Central memory CD8-positive, alpha-beta T cell (primary cell): ENCODE results near the gene TNIP2.

ENCODE experiments used
- ATAC-seq: fragments of 150-1000 bp; cut with Tn5 transposase; replicated peaks from 2 replicates; pipeline ENCODE4 v1.10.0; 2022; ENCODE audit warnings: mild to moderate bottlenecking, moderate FRiP score, moderate number of reproducible peaks; ENCODE audit not compliant: poor library complexity, severe bottlenecking; ENCODE audit errors: extremely low read depth
- DNase-seq, 2 donors: peaks; one replicate each; pipeline ENCODE4 v3.0.0; 2021; ENCODE audit warnings: low spot score in 2 of 2
- H3K27ac Mint-ChIP-seq: one replicate; pipeline ENCODE4 v1.8.0; 2022; ENCODE audit warnings: low read depth, mild to moderate bottlenecking, moderate library complexity, mixed read lengths
- H3K27me3 Mint-ChIP-seq: one replicate; pipeline ENCODE4 v1.8.0; 2022; ENCODE audit warnings: mixed read lengths
- H3K36me3 Mint-ChIP-seq: one replicate; pipeline ENCODE4 v1.8.0; 2022; ENCODE audit warnings: mild to moderate bottlenecking, moderate library complexity, mixed read lengths; ENCODE audit not compliant: insufficient read depth
- H3K4me1 Mint-ChIP-seq: one replicate; pipeline ENCODE4 v1.8.0; 2022; ENCODE audit warnings: mixed read lengths
- H3K4me3 Mint-ChIP-seq: one replicate; pipeline ENCODE4 v1.8.0; 2022; ENCODE audit warnings: mild to moderate bottlenecking, moderate library complexity, mixed read lengths
- H3K9me3 Mint-ChIP-seq: one replicate; pipeline ENCODE4 v1.8.0; 2022; ENCODE audit warnings: mixed read lengths

TNIP2 gene

GRCh38 chr4:2790583-2791517, 34.7 kb upstream of the TNIP2 start:
- H3K9me3 Mint-ChIP-seq: no peaks in the 10 kb centered on the region
- DNase-seq: no peak
- peak overlapping the region; percentile 47 for H3K27ac Mint-ChIP-seq
- no peaks in the 10 kb centered on the region for H3K27me3 Mint-ChIP-seq
- H3K4me3 Mint-ChIP-seq: no peak overlapping the region
- ATAC-seq: no peak
- H3K4me1 Mint-ChIP-seq: peaks cover 59% of the 10 kb centered on the region
- H3K36me3 Mint-ChIP-seq: peaks cover 2% of the 10 kb centered on the region

- Mint-ChIP-seq H3K4me3 (no peak overlapping the region), H3K4me1 (peaks cover 62% of the 10 kb centered on the region)
Measured at GRCh38 chr4:2789793-2790582, 33.9 kb upstream of the TNIP2 start.

GRCh38 chr4:2789351-2789750, 33.2 kb upstream of the TNIP2 start:
- no peaks in the 10 kb centered on the region for H3K9me3 Mint-ChIP-seq
- H3K36me3 Mint-ChIP-seq: peaks cover 2% of the 10 kb centered on the region
- peak overlapping the region; percentile 13 for H3K4me3 Mint-ChIP-seq
- H3K27me3 Mint-ChIP-seq: no peaks in the 10 kb centered on the region
- peak overlapping the region; percentile 22 for H3K27ac Mint-ChIP-seq
- peaks cover 56% of the 10 kb centered on the region for H3K4me1 Mint-ChIP-seq
- DNase-seq: no peak
- ATAC-seq: no peak

More at GRCh38 chr4:2789793-2790582, 33.9 kb upstream of the TNIP2 start:
- DNase-seq (no peak), ATAC-seq (no peak)
- no peaks in the 10 kb centered on the region for H3K27me3 Mint-ChIP-seq
- H3K27ac Mint-ChIP-seq: peak overlapping the region; percentile 22
- H3K9me3 Mint-ChIP-seq: no peaks in the 10 kb centered on the region
- peaks cover 2% of the 10 kb centered on the region for H3K36me3 Mint-ChIP-seq

GRCh38 chr4:2788532-2789103, 32.5 kb upstream of the TNIP2 start:
- ATAC-seq: no peak
- H3K27ac Mint-ChIP-seq: peak overlapping the region; percentile 82

GRCh38 chr4:2788101-2788500, 32.0 kb upstream of the TNIP2 start:
- Mint-ChIP-seq H3K36me3 (peaks cover 2% of the 10 kb centered on the region), H3K9me3 (peaks cover 9% of the 10 kb centered on the region), H3K4me3 (peak overlapping the region; percentile 60), H3K27me3 (no peaks in the 10 kb centered on the region), H3K4me1 (peaks cover 53% of the 10 kb centered on the region), H3K27ac (peak overlapping the region; percentile 82)
- ATAC-seq (no peak), DNase-seq (no peak)

More at GRCh38 chr4:2788532-2789103, 32.5 kb upstream of the TNIP2 start:
- H3K36me3 Mint-ChIP-seq: peaks cover 2% of the 10 kb centered on the region
- no peak for DNase-seq
- peaks cover 5% of the 10 kb centered on the region for H3K9me3 Mint-ChIP-seq
- H3K4me3 Mint-ChIP-seq: no peak overlapping the region
- peaks cover 53% of the 10 kb centered on the region for H3K4me1 Mint-ChIP-seq
- no peaks in the 10 kb centered on the region for H3K27me3 Mint-ChIP-seq

GRCh38 chr4:2787230-2788100, 31.3 kb upstream of the TNIP2 start:
- peaks cover 2% of the 10 kb centered on the region for H3K36me3 Mint-ChIP-seq
- H3K4me1 Mint-ChIP-seq: peaks cover 53% of the 10 kb centered on the region
- peak in 1 of 2 donors; percentile 37 for DNase-seq
- peak overlapping the region; percentile 82 for H3K27ac Mint-ChIP-seq
- H3K9me3 Mint-ChIP-seq: peaks cover 9% of the 10 kb centered on the region
- peak overlapping the region; percentile 60 for H3K4me3 Mint-ChIP-seq
- H3K27me3 Mint-ChIP-seq: no peaks in the 10 kb centered on the region
- peak; percentile 74 for ATAC-seq

- DNase-seq (no peak), ATAC-seq (peak; percentile 4)
- peaks cover 9% of the 10 kb centered on the region for H3K9me3 Mint-ChIP-seq
- H3K27me3 Mint-ChIP-seq: no peaks in the 10 kb centered on the region
- peaks cover 2% of the 10 kb centered on the region for H3K36me3 Mint-ChIP-seq
- peak overlapping the region; percentile 82 for H3K27ac Mint-ChIP-seq
- peak overlapping the region; percentile 60 for H3K4me3 Mint-ChIP-seq
- H3K4me1 Mint-ChIP-seq: peaks cover 47% of the 10 kb centered on the region
Measured at GRCh38 chr4:2786794-2787229, 30.7 kb upstream of the TNIP2 start.

DNA sequence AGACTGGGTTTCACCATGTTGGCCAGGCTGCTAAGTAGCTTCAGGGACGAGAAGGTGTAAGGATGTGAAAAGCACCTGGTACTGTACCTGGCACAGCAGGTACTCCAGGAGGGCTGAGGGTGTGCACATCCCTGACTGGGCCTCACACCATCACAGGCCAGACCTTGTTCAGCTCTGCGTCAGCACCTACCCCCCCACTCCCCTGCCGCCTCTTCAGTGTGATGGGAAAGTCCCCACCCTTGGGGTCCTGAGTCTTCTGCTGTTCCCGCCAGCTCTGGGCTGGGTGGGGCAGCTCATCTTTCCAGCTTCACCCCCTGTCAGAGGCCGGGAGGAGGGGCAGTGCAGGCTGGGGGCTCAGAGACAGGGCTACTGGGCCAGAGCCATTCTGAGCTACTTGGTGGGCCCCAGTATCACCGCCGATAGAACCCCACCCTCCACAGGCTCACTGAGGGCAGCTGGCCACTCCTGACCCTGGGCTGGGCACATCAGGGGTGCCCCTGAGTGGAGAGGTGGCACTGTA, 30.1 kb upstream of the TNIP2 start:
- peak overlapping the region; percentile 60 for H3K4me3 Mint-ChIP-seq
- no peaks in the 10 kb centered on the region for H3K27me3 Mint-ChIP-seq
- H3K36me3 Mint-ChIP-seq: peaks cover 2% of the 10 kb centered on the region
- peaks cover 9% of the 10 kb centered on the region for H3K9me3 Mint-ChIP-seq
- ATAC-seq (peak; percentile 64), DNase-seq (peak in 1 of 2 donors; percentile 38)
- peaks cover 41% of the 10 kb centered on the region for H3K4me1 Mint-ChIP-seq
- peak overlapping the region; percentile 82 for H3K27ac Mint-ChIP-seq

DNA sequence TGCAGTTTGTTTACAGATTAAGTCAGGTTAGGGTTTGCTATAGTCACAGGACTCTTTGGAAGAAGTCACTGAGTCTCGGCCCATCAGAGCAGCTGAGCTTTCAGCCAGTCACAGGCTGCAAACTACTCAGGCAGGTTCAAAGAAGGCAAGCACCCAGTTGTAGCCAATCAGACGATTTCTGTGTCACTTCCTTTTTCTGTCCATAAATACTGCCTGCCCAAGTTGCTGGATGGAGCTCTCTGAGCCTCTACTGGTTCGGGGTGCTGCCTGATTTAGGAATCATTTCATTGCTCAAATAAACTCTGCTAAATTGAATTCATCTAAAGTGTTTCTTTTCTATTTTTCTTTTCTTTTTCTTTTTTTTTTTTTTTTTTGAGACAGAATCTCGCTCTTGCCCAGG, 29.5 kb upstream of the TNIP2 start:
- H3K4me3 Mint-ChIP-seq: no peak overlapping the region
- peak; percentile 22 for ATAC-seq

DNA sequence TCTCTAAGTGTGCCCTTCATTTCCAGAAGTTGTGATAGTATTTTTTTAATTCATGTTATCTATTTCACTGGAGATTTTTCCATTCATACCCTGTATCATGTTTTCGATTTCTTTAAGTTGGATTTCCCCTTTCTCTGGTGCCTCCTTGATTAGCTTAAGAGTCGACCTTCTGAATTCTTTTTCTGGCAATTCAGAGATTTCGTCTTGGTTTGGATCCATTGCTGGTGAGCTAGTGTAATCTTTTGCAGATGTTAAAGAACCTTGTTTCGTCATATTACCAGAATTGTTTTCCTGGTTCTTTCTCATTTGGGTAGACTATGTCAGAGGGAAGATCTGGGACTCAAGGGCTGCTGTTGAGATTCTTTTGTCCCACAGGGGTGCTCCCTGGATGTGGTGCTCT, 27.7 kb upstream of the TNIP2 start:
- Mint-ChIP-seq H3K4me3 (no peak overlapping the region), H3K36me3 (peaks cover 2% of the 10 kb centered on the region), H3K9me3 (peaks cover 9% of the 10 kb centered on the region), H3K4me1 (peaks cover 29% of the 10 kb centered on the region), H3K27ac (no peak overlapping the region), H3K27me3 (no peaks in the 10 kb centered on the region)
- DNase-seq: no peak
- no peak for ATAC-seq

More for the DNA sequence above, 29.5 kb upstream of the TNIP2 start:
- Mint-ChIP-seq H3K9me3 (peaks cover 9% of the 10 kb centered on the region), H3K27me3 (no peaks in the 10 kb centered on the region), H3K4me1 (peaks cover 38% of the 10 kb centered on the region), H3K27ac (peak overlapping the region; percentile 82), H3K36me3 (peaks cover 2% of the 10 kb centered on the region)
- DNase-seq: no peak

DNA sequence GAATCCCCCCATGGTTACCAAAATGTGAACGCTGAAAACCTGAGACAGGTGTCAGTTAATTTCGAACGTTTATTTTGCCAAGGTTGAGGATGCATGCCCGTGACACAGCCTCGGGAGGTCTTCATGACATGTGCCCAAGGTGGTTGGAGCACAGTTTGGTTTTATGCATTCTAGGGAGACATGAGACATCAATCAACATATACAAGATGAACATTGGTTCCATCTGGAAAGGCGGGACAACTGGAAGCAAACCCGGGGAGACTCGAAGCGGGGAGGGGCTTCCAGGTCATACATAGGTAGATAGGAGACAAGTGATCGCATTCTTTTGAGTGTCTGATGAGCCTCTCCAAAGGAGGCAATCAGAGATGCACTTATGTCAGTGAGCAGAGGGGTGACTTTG, 25.8 kb upstream of the TNIP2 start:
- Mint-ChIP-seq H3K4me1 (peaks cover 13% of the 10 kb centered on the region), H3K27ac (no peak overlapping the region), H3K9me3 (peaks cover 9% of the 10 kb centered on the region), H3K27me3 (no peaks in the 10 kb centered on the region), H3K36me3 (peaks cover 2% of the 10 kb centered on the region), H3K4me3 (no peak overlapping the region)
- DNase-seq: no peak
- ATAC-seq: no peak
